SK-N-SH (cell line): ENCODE measurements around the gene NOL4L. TPM values are rescaled to one million over a fixed set of nuclear protein-coding genes. Genes with fewer than 3 reads are reported as not detected.

Experiments
- CTCF ChIA-PET: fragments of 300-600, 350-600 bp; formaldehyde crosslinking; extraction: SDS; loops from one replicate; lab custom pipeline; 2021; lab: Yijun Ruan, JAX
- POLR2A ChIA-PET: fragments of 350-600 bp; sonication (Branson Sonifier 250); formaldehyde crosslinking; extraction: SDS; loops from one replicate; lab custom pipeline; 2020; ENCODE audit warnings: antibody characterized with exemption, inconsistent platforms; lab: Yijun Ruan, JAX
- DNase-seq: peaks from one replicate; pipeline ENCODE4 v3.0.0; 2012
- H2AFZ ChIP-seq: fragments of 200-600 bp; sonication (generic); 2 replicates; pipeline ENCODE4 v1.8.1; 2016; ENCODE audit warnings: antibody characterized with exemption, mild to moderate bottlenecking, low read depth
- H3F3A ChIP-seq: fragments of 200-600 bp; sonication (generic); replicated peaks from 2 replicates; pipeline ENCODE3; 2016; ENCODE audit warnings: antibody characterized with exemption, mild to moderate bottlenecking; ENCODE audit not compliant: insufficient read depth
- H3K27ac ChIP-seq, 2 experiments: fragments of 200-500 bp in 1 of 2; fragments of 200-600 bp in 1 of 2; sonication (Bioruptor generic) in 1 of 2; sonication (generic), shearing (Covaris generic) in 1 of 2; 2 replicates each; pipeline versions ENCODE4 v1.5.1 to v1.6.1; 2014 to 2016; ENCODE audit warnings: low read depth in 2 of 2, inconsistent platforms in 1 of 2, low read length in 1 of 2, mild to moderate bottlenecking in 1 of 2, mixed read lengths in 1 of 2
- H3K27me3 ChIP-seq: fragments of 200-600 bp; sonication (generic), shearing (Covaris generic); 2 replicates; pipeline ENCODE4 v1.6.1; 2016; ENCODE audit warnings: mixed run types; ENCODE audit not compliant: insufficient read depth
- H3K36me3 ChIP-seq, 2 experiments: fragments of 200-500 bp in 1 of 2; fragments of 200-600 bp in 1 of 2; sonication (Bioruptor generic) in 1 of 2; sonication (generic) in 1 of 2; replicated peaks in 1 of 2; 2 replicates each; pipeline versions ENCODE3 to v1.5.1; 2014 to 2016; ENCODE audit warnings: low read length in 1 of 2, mild to moderate bottlenecking in 1 of 2; ENCODE audit not compliant: insufficient read depth in 2 of 2, control insufficient read depth in 1 of 2
- H3K4me1 ChIP-seq, 2 experiments: fragments of 200-500 bp in 1 of 2; fragments of 200-600 bp in 1 of 2; sonication (Bioruptor generic) in 1 of 2; sonication (generic), shearing (Covaris generic) in 1 of 2; 2 replicates each; pipeline versions ENCODE4 v1.5.1 to v1.6.1; 2014 to 2016; ENCODE audit warnings: low read depth in 1 of 2, low read length in 1 of 2, mixed run types in 1 of 2; ENCODE audit not compliant: insufficient read depth in 2 of 2, control insufficient read depth in 1 of 2
- H3K4me2 ChIP-seq: fragments of 200-600 bp; sonication (generic), shearing (Covaris generic); 2 replicates; pipeline ENCODE4 v1.6.1; 2017; ENCODE audit warnings: mixed run types
- H3K4me3 ChIP-seq, 2 experiments: fragments of 200-500 bp in 1 of 2; fragments of 200-600 bp in 1 of 2; sonication (Bioruptor generic) in 1 of 2; sonication (generic), shearing (Covaris generic) in 1 of 2; 2 replicates each; pipeline versions ENCODE4 v1.5.1 to v1.8.1; 2014 to 2016; ENCODE audit warnings: low read depth in 2 of 2, inconsistent platforms in 1 of 2, low read length in 1 of 2, mild to moderate bottlenecking in 1 of 2, mixed read lengths in 1 of 2, moderate library complexity in 1 of 2
- H3K79me2 ChIP-seq: fragments of 200-600 bp; sonication (generic); 2 replicates; pipeline ENCODE4 v1.8.1; 2017; ENCODE audit warnings: mild to moderate bottlenecking; ENCODE audit not compliant: insufficient read depth
- H3K9ac ChIP-seq: fragments of 200-600 bp; sonication (generic); 2 replicates; pipeline ENCODE4 v1.6.1; 2017; ENCODE audit warnings: mixed run types
- H3K9me2 ChIP-seq: fragments of 200-600 bp; sonication (generic); 2 replicates; pipeline ENCODE4 v1.6.1; 2017; ENCODE audit warnings: mixed run types
- H3K9me3 ChIP-seq: fragments of 200-600 bp; sonication (generic); 2 replicates; pipeline ENCODE4 v1.6.1; 2017; ENCODE audit warnings: mixed run types, mild to moderate bottlenecking, moderate library complexity
- H4K20me1 ChIP-seq: fragments of 200-600 bp; sonication (generic); 2 replicates; pipeline ENCODE4 v1.6.1; 2017; ENCODE audit warnings: mild to moderate bottlenecking, mixed run types; ENCODE audit not compliant: insufficient read depth
- EP300 ChIP-seq, 2 experiments: IDR thresholded peaks; 2 replicates each; pipeline versions ENCODE4 v1.4.0 to v1.6.1; 2012; ENCODE audit warnings: borderline replicate concordance in 1 of 2, low read depth in 1 of 2, low read length in 1 of 2
- FOXJ3 ChIP-seq: sonication (generic); formaldehyde crosslinking; IDR thresholded peaks from 2 replicates; pipeline ENCODE4 v1.5.1; 2020; ENCODE audit warnings: mild to moderate bottlenecking, missing genetic modification reagents
- GABPA ChIP-seq: IDR thresholded peaks from 2 replicates; pipeline ENCODE4 v1.4.0; 2012; ENCODE audit warnings: low read depth, mild to moderate bottlenecking
- IRF3 ChIP-seq: fragments of 150-350 bp; IDR thresholded peaks from 2 replicates; pipeline ENCODE4 v1.6.1; 2016; ENCODE audit warnings: mild to moderate bottlenecking, low read depth, low read length
- MXI1 ChIP-seq: IDR thresholded peaks from 2 replicates; pipeline ENCODE4 v1.6.1; 2012; ENCODE audit warnings: mild to moderate bottlenecking, low read depth, low read length, improper control_type of control experiment
- RAD21 ChIP-seq: IDR thresholded peaks from 2 replicates; pipeline ENCODE4 v1.6.1; 2012; ENCODE audit warnings: mild to moderate bottlenecking, low read length
- TCF12 ChIP-seq: IDR thresholded peaks from 2 replicates; pipeline ENCODE4 v1.4.0; 2012
- TEAD4 ChIP-seq: IDR thresholded peaks from 2 replicates; pipeline ENCODE4 v1.4.0; 2012; ENCODE audit warnings: mild to moderate bottlenecking, borderline replicate concordance; ENCODE audit not compliant: insufficient read depth
- ZBTB33 ChIP-seq: IDR thresholded peaks from 2 replicates; pipeline ENCODE4 v1.4.0; 2012; ENCODE audit warnings: low read depth, borderline replicate concordance
- WGBS: methylation state at CpG from one replicate; pipeline ENCODE4 v1.1.6; 2017; ENCODE audit warnings: low lambda C conversion rate; 5-methylcytosine and 5-hydroxymethylcytosine counted together
- polyA plus RNA-seq, 3 experiments: library from polyadenylated mRNA; depleted of rRNA; stranded (reverse); fragments of >200 nt; gene quantifications; 2 replicates each; pipeline ENCODE4 v1.2.3, GENCODE V29; 2012

The NOL4L gene
- polyA plus RNA-seq, 1 of the 3 experiments (the other 2 are of a cell fraction) = 14.3 TPM

GRCh38 chr20:32522776-32523612 lies 62.1 kb downstream of the NOL4L start:
- H3K4me1 ChIP-seq = peaks cover 0 to 77% of the 10 kb centered on the region in 2 experiments; a peak in 2 of 4 replicates
- no peak overlapping the region for H3K4me2 ChIP-seq
- ChIA-PET POLR2A (interaction anchor here (0.6 to 2.6 kb wide), 6 partner anchors 14 to 407 kb away, joined by 3 to 19 read pairs (median 6); no protein-coding TSS in a partner anchor), CTCF (interaction anchor here (0.9 to 13.1 kb wide), 31 partner anchors 11 to 151 kb away, joined by 3 to 326 read pairs (median 8); partner anchors contain the start of genes C20orf203 and NOL4L)
- H3K9me2 ChIP-seq = no peaks in the 10 kb centered on the region
- H3K9me3 ChIP-seq = no peaks in the 10 kb centered on the region
- TF ChIP-seq ZBTB33 = no peak
- H3K4me3 ChIP-seq = no peak overlapping the region
- no peaks in the 10 kb centered on the region for H3F3A ChIP-seq
- H3K9ac ChIP-seq = no peak overlapping the region
- H4K20me1 ChIP-seq = no peaks in the 10 kb centered on the region
- no peaks in the 10 kb centered on the region for H3K27me3 ChIP-seq
- DNase-seq = peak; percentile 31
- H3K79me2 ChIP-seq = no peaks in the 10 kb centered on the region
- WGBS = 54% methylated on average over 3 of the region's 8 CpGs
- H2AFZ ChIP-seq = no peak overlapping the region
- H3K27ac ChIP-seq = peak overlapping the region in 1 of 2 experiments; percentile 96; a peak in 2 of 4 replicates
- H3K36me3 ChIP-seq = no peaks in the 10 kb centered on the region

GRCh38 chr20:32522526-32522775 lies 62.7 kb downstream of the NOL4L start:
- CTCF ChIA-PET = interaction anchor here (0.7 to 13.1 kb wide), 35 partner anchors 12 to 431 kb away, joined by 3 to 326 read pairs (median 7); partner anchors contain the start of genes C20orf203 and NOL4L
- POLR2A ChIA-PET = interaction anchor here (0.6 to 2.6 kb wide), 8 partner anchors 14 to 406 kb away, joined by 3 to 19 read pairs (median 4); no protein-coding TSS in a partner anchor
- peak overlapping the region in 1 of 2 experiments; percentile 96; a peak in 2 of 4 replicates for H3K27ac ChIP-seq
- H3K36me3 ChIP-seq = no peaks in the 10 kb centered on the region
- no peaks in the 10 kb centered on the region for H3K27me3 ChIP-seq
- H3K4me2 ChIP-seq = no peak overlapping the region
- peaks cover 0 to 77% of the 10 kb centered on the region in 2 experiments; a peak in 3 of 4 replicates for H3K4me1 ChIP-seq
- no peaks in the 10 kb centered on the region for H3F3A ChIP-seq
- H3K9me3 ChIP-seq = no peaks in the 10 kb centered on the region
- TF ChIP-seq MXI1 (peak; percentile 46; the same call in 1 of the 2 replicates), EP300 (IDR thresholded peaks at IDR 0.05; ENCODE audit: borderline replicate concordance in 1 of 2, low read depth in 1 of 2, low read length in 1 of 2) (0 out of 4 replicates have a peak, but pooled peaks of 1 of the 2 experiments have one; percentile 25), IRF3 (no peak), TCF12 (no peak), TEAD4 (no peak), GABPA (no peak), ZBTB33 (no peak), RAD21 (peak; percentile 30), FOXJ3 (CRISPR knock-in tag) (peak; percentile 22; the same call in 1 of the 2 replicates)
- H3K9me2 ChIP-seq = no peaks in the 10 kb centered on the region
- no peak overlapping the region for H3K9ac ChIP-seq
- peak; percentile 73 for DNase-seq
- WGBS = 59% methylated on average over 3 of the region's 3 CpGs
- H2AFZ ChIP-seq = no peak overlapping the region
- no peak overlapping the region for H3K4me3 ChIP-seq
- no peaks in the 10 kb centered on the region for H3K79me2 ChIP-seq
- no peaks in the 10 kb centered on the region for H4K20me1 ChIP-seq
